Breast epithelium (tissue), 3 donors: Measurements from ENCODE around the gene SCLY.

Experiments
- CTCF ChIP-seq, 3 donors: fragments of 450-650 bp; IDR thresholded peaks; one replicate each; pipeline ENCODE4 v1.5.1; 2016 to 2017; ENCODE audit warnings: antibody characterized with exemption in 3 of 3, mild to moderate bottlenecking in 3 of 3, moderate library complexity in 3 of 3
- POLR2AphosphoS5 ChIP-seq, 3 donors: sonication (generic); formaldehyde crosslinking; IDR thresholded peaks; one replicate each; pipeline ENCODE4 v1.6.1; 2017; ENCODE audit warnings: antibody characterized with exemption in 3 of 3

GRCh38 chr2:238136820-238137537 is 76.2 kb downstream of the SCLY start:
- no peak for TF ChIP-seq CTCF (IDR thresholded peaks at IDR 0.05)
- no peak for TF ChIP-seq POLR2AphosphoS5 (IDR thresholded peaks at IDR 0.05)
